Mesenchymal stem cell (in vitro differentiated cells and primary cell): ENCODE data around the gene TMC7.

Source experiments
- DNase-seq: peaks from one replicate; pipeline ENCODE4 v3.0.0-alpha.2; 2013
- H2AFZ ChIP-seq: one replicate; pipeline ENCODE4 v1.6.1; 2013; ENCODE audit warnings: low read depth, mild to moderate bottlenecking, control low read depth, inconsistent platforms, low read length, moderate library complexity
- H2AK5ac ChIP-seq: 2 replicates; pipeline ENCODE4 v1.6.1; 2013; ENCODE audit warnings: low read length, moderate library complexity, mild to moderate bottlenecking, inconsistent platforms; ENCODE audit not compliant: severe bottlenecking
- H2BK120ac ChIP-seq: one replicate; pipeline ENCODE4 v1.6.1; 2013; ENCODE audit warnings: low read depth, mild to moderate bottlenecking, inconsistent platforms, low read length, moderate library complexity
- H2BK12ac ChIP-seq, 2 experiments: one replicate each; pipeline ENCODE4 v1.6.1; 2013; ENCODE audit warnings: inconsistent platforms in 2 of 2, low read length in 2 of 2, mild to moderate bottlenecking in 2 of 2, moderate library complexity in 2 of 2, control low read depth in 1 of 2
- H2BK15ac ChIP-seq: one replicate; pipeline ENCODE4 v1.6.1; 2013; ENCODE audit warnings: mild to moderate bottlenecking, low read depth, inconsistent platforms; ENCODE audit not compliant: poor library complexity, severe bottlenecking
- H2BK5ac ChIP-seq: 2 replicates; pipeline ENCODE4 v1.6.1; 2013; ENCODE audit warnings: low read depth, mild to moderate bottlenecking, low read length, control low read depth, inconsistent platforms; ENCODE audit not compliant: poor library complexity, severe bottlenecking
- H3K14ac ChIP-seq, 2 experiments: one replicate each; pipeline ENCODE4 v1.6.1; 2013; ENCODE audit warnings: inconsistent platforms in 2 of 2, low read length in 2 of 2, control low read depth in 1 of 2, mild to moderate bottlenecking in 1 of 2, moderate library complexity in 1 of 2
- H3K18ac ChIP-seq, 2 experiments: one replicate each; pipeline ENCODE4 v1.6.1; 2013; ENCODE audit warnings: inconsistent platforms in 2 of 2, low read length in 2 of 2, control low read depth in 1 of 2, low read depth in 1 of 2, mild to moderate bottlenecking in 1 of 2
- H3K23ac ChIP-seq, 2 experiments: one replicate each; pipeline ENCODE4 v1.6.1; 2013; ENCODE audit warnings: inconsistent platforms in 2 of 2, low read length in 2 of 2, mild to moderate bottlenecking in 2 of 2, moderate library complexity in 2 of 2, control low read depth in 1 of 2
- H3K27ac ChIP-seq: 2 replicates; pipeline ENCODE4 v1.5.1; 2013; ENCODE audit warnings: mild to moderate bottlenecking, moderate library complexity, low read length, control low read depth, inconsistent platforms; ENCODE audit not compliant: poor library complexity, severe bottlenecking
- H3K27me3 ChIP-seq, 2 experiments: 2 replicates each; pipeline versions ENCODE4 v1.6.1 to v1.7.0; 2013; ENCODE audit warnings: low read length in 2 of 2, mild to moderate bottlenecking in 2 of 2, moderate library complexity in 2 of 2, control low read depth in 1 of 2, inconsistent platforms in 1 of 2; ENCODE audit not compliant: control insufficient read depth in 1 of 2, insufficient read depth in 1 of 2
- H3K36me3 ChIP-seq, 2 experiments: 2 replicates each; pipeline versions ENCODE4 v1.6.1 to v1.7.0; 2013; ENCODE audit warnings: low read length in 2 of 2, control low read depth in 1 of 2, inconsistent platforms in 1 of 2, low read depth in 1 of 2, mild to moderate bottlenecking in 1 of 2; ENCODE audit not compliant: insufficient read depth in 2 of 2, control insufficient read depth in 1 of 2
- H3K4ac ChIP-seq, 2 experiments: one replicate each; pipeline ENCODE4 v1.6.1; 2013; ENCODE audit warnings: inconsistent platforms in 2 of 2, low read length in 2 of 2, mild to moderate bottlenecking in 2 of 2, moderate library complexity in 2 of 2, control low read depth in 1 of 2, low read depth in 1 of 2
- H3K4me1 ChIP-seq: 2 replicates; pipeline ENCODE4 v1.6.1; 2013; ENCODE audit warnings: low read depth, low read length, control low read depth; ENCODE audit not compliant: control insufficient read depth, insufficient read depth
- H3K4me2 ChIP-seq: 2 replicates; pipeline ENCODE4 v1.6.1; 2013; ENCODE audit warnings: low read length, mild to moderate bottlenecking, inconsistent platforms; ENCODE audit not compliant: poor library complexity, severe bottlenecking
- H3K4me3 ChIP-seq, 2 experiments: 2 replicates each; pipeline versions ENCODE4 v1.5.1 to v1.7.0; 2013; ENCODE audit warnings: low read length in 2 of 2, mild to moderate bottlenecking in 2 of 2, control low read depth in 1 of 2, low read depth in 1 of 2; ENCODE audit not compliant: insufficient read depth in 1 of 2
- H3K79me1 ChIP-seq: replicated peaks from 2 replicates; pipeline ENCODE4 v1.6.1; 2013; ENCODE audit warnings: mild to moderate bottlenecking, control low read depth, low read length, inconsistent platforms; ENCODE audit not compliant: poor library complexity, severe bottlenecking
- H3K9ac ChIP-seq: 2 replicates; pipeline ENCODE4 v1.7.0; 2013; ENCODE audit warnings: mild to moderate bottlenecking, low read length, moderate library complexity
- H3K9me3 ChIP-seq: 2 replicates; pipeline ENCODE4 v1.7.0; 2013; ENCODE audit warnings: mild to moderate bottlenecking, low read length; ENCODE audit not compliant: control insufficient read depth
- H4K8ac ChIP-seq: one replicate; pipeline ENCODE4 v1.6.1; 2013; ENCODE audit warnings: inconsistent platforms, mild to moderate bottlenecking, low read length, moderate library complexity
- H4K91ac ChIP-seq: one replicate; pipeline ENCODE4 v1.6.1; 2013; ENCODE audit warnings: mild to moderate bottlenecking, low read length, inconsistent platforms
- WGBS: methylation state at CpG from one replicate; pipeline ENCODE4 v1.1.7; 2013; ENCODE audit warnings: mixed read lengths; 5-methylcytosine and 5-hydroxymethylcytosine counted together

Gene TMC7

DNA sequence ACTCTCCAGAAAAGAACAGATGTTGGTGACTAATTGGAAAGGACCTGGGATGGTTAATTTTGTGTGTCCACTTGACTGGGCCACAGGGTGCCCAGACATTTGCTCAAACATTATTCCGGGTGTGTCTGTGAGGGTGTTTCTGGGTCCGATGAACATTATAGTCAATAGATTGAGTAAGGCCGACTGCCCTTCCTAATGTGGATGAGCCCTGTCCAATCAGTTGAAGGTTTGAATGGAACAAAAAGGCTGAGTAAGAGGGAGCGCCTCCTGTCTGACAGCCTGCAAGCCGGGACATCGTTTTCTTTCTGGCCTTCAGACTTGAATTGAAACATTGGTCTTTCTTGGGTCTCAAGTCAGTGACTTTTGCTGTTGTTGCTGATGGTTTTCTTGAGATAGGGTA is 107.2 kb downstream of the TMC7 start:
- H3K14ac ChIP-seq: no peak overlapping the region
- 94% methylated on average over 6 of the region's 6 CpGs for WGBS

DNA sequence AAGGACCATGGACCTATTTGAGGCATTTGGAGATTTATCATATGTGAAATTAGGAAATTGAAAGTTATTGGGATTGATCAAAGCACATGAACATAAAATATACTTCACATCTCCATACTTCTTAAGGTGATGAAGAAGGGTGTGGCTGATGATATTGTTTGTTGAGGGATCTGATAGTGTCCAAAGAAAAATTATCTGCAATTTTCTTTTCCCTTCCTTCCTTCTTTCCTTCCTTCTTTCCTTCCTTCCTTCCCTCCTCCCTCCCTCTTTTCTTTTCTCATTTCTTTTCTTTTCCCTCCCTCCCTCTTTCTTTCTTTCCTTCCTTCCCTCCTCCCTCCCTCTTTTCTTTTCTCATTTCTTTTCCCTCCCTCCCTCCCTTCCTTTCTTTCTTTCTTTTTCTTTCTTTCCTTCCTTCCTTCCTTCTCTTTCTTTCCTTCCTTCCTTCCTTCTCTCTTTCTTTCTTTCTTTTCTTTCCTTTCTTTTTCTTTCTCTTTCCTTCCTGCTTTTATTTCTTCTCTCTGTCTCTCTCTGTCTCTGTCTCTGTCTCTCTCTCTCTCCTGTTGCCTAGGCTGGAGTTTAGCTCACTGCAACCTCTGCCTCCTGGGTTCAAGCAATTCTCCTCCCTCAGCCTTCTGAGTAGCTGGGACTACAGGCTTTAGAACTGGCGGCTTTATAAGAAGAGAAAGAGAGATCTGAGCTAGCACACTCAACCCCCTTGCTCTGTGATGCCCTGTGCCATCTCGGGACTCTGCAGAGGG is 109.1 kb downstream of the TMC7 start:
- H3K9me3 ChIP-seq: peaks cover 2% of the 10 kb centered on the region
- H3K4me3 ChIP-seq: peak overlapping the region in 1 of 2 experiments; percentile 8
- no peak overlapping the region for H2AFZ ChIP-seq
- no peak overlapping the region for H3K23ac ChIP-seq
- peak overlapping the region; percentile 33 for H3K9ac ChIP-seq
- no peak overlapping the region for H2BK12ac ChIP-seq
- H3K27me3 ChIP-seq: no peaks in the 10 kb centered on the region
- H4K8ac ChIP-seq: no peak overlapping the region
- no peaks in the 10 kb centered on the region for H3K36me3 ChIP-seq
- H3K4me1 ChIP-seq: peaks cover 2% of the 10 kb centered on the region
- no peak overlapping the region for H3K14ac ChIP-seq
- H3K4ac ChIP-seq: no peak overlapping the region
- whole genome bisulfite sequencing: 100% methylated on average over 1 of the region's 2 CpGs
- DNase-seq: no peak
- H2BK15ac ChIP-seq: no peak overlapping the region
- H3K27ac ChIP-seq: no peak overlapping the region
- H3K4me2 ChIP-seq: no peak overlapping the region
- H2AK5ac ChIP-seq: no peak overlapping the region
- H3K18ac ChIP-seq: no peak overlapping the region
- no peak overlapping the region for H4K91ac ChIP-seq
- no peak overlapping the region for H2BK120ac ChIP-seq
- H2BK5ac ChIP-seq: no peak overlapping the region
- H3K79me1 ChIP-seq: no peaks in the 10 kb centered on the region

More for the DNA sequence above, 107.2 kb downstream of the TMC7 start:
- H3K27me3 ChIP-seq: no peaks in the 10 kb centered on the region
- H3K9me3 ChIP-seq: peaks cover 2% of the 10 kb centered on the region
- H3K4me2 ChIP-seq: no peak overlapping the region
- peak overlapping the region in 1 of 2 experiments; percentile 17 for H3K18ac ChIP-seq
- no peak overlapping the region for H3K4ac ChIP-seq
- no peak overlapping the region for H2BK5ac ChIP-seq
- H2AK5ac ChIP-seq: no peak overlapping the region
- no peak overlapping the region for H2BK120ac ChIP-seq
- H3K4me1 ChIP-seq: peaks cover 6% of the 10 kb centered on the region
- H3K27ac ChIP-seq: no peak overlapping the region
- H3K4me3 ChIP-seq: no peak overlapping the region
- H4K91ac ChIP-seq: no peak overlapping the region
- H3K9ac ChIP-seq: no peak overlapping the region
- no peak overlapping the region for H3K23ac ChIP-seq
- no peaks in the 10 kb centered on the region for H3K79me1 ChIP-seq
- no peak overlapping the region for H2AFZ ChIP-seq
- no peak overlapping the region for H4K8ac ChIP-seq
- no peak overlapping the region for H2BK12ac ChIP-seq
- H3K36me3 ChIP-seq: no peaks in the 10 kb centered on the region
- DNase-seq: no peak
- H2BK15ac ChIP-seq: peak overlapping the region; percentile 67

DNA sequence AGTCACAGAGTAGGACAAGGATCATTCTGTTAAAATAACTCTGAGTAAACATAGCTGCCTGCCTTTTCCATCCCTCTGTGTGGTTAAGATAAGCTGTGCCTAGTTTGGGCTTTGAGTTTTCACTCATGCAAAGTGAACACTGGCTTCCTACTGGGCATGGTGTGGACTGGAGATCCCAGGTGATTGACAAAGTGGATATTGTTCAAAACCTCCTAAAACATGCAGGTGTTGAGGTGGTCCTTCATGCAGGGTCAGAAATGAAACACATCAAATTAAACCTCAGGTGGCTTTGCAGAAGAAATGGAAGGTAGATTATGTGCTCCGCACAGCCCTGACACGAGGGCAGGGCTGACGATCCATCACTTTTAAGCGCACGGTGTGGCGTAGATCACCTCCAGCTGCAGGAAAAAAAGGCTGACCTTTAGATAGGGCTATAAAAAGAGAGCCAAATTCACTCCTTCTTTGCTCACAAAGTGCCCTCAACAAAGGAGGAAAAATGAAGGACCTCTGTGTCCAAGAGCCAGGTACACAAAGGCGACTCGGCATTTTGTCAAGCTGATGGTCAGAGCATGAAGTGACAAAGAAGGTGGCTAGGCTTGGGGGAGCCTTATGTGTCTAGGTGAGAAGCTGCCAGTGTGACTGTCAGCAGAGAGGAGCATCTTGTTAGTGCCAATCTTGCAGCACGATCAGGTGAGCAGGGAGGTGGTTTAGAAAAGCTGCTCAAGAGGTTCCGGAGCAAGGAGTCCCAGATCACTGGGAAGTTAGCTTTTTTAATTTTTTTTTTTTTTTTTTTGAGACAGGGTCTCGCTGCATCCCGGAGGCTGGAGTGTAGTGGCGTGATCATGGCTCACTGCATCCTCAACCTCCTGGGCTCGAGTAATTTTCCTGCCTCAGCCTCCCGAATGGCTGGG is 110.2 kb downstream of the TMC7 start:
- H4K91ac ChIP-seq: no peak overlapping the region
- no peak overlapping the region for H2BK12ac ChIP-seq
- peaks cover 2% of the 10 kb centered on the region for H3K4me1 ChIP-seq
- no peak overlapping the region for H3K14ac ChIP-seq
- 90% methylated on average over 12 of the region's 15 CpGs for WGBS
- H3K27me3 ChIP-seq: no peaks in the 10 kb centered on the region
- no peaks in the 10 kb centered on the region for H3K79me1 ChIP-seq
- no peak overlapping the region for H3K4me3 ChIP-seq
- H2AK5ac ChIP-seq: no peak overlapping the region
- no peak overlapping the region for H2BK15ac ChIP-seq
- no peak overlapping the region for H2AFZ ChIP-seq
- DNase-seq: no peak
- no peak overlapping the region for H4K8ac ChIP-seq
- H3K4me2 ChIP-seq: no peak overlapping the region
- H3K27ac ChIP-seq: no peak overlapping the region
- no peak overlapping the region for H3K23ac ChIP-seq
- H2BK120ac ChIP-seq: no peak overlapping the region
- H3K9me3 ChIP-seq: peaks cover 7% of the 10 kb centered on the region
- no peak overlapping the region for H3K18ac ChIP-seq
- no peak overlapping the region for H3K4ac ChIP-seq
- no peak overlapping the region for H2BK5ac ChIP-seq
- H3K36me3 ChIP-seq: no peaks in the 10 kb centered on the region
- H3K9ac ChIP-seq: no peak overlapping the region
